IPS-15b (cell line): ENCODE measurements around the gene CDH16.
A peak's percentile ranks its signal among the peaks of the same experiment; 100 is the strongest.

Source experiments
- H3K27me3 ChIP-seq: one replicate; pipeline ENCODE4 v1.6.1; 2013; ENCODE audit warnings: low read length; ENCODE audit not compliant: control insufficient read depth, insufficient read depth
- H3K36me3 ChIP-seq: one replicate; pipeline ENCODE4 v1.6.1; 2013; ENCODE audit warnings: low read length; ENCODE audit not compliant: control insufficient read depth, insufficient read depth
- H3K4me1 ChIP-seq: one replicate; pipeline ENCODE4 v1.6.1; 2013; ENCODE audit warnings: mild to moderate bottlenecking, low read length; ENCODE audit not compliant: control insufficient read depth, insufficient read depth
- H3K4me3 ChIP-seq: one replicate; pipeline ENCODE4 v1.5.1; 2013; ENCODE audit warnings: low read depth, low read length
- H3K9ac ChIP-seq: one replicate; pipeline ENCODE4 v1.6.1; 2013; ENCODE audit warnings: low read depth, mild to moderate bottlenecking, low read length
- H3K9me3 ChIP-seq: one replicate; pipeline ENCODE4 v1.6.1; 2013; ENCODE audit warnings: mild to moderate bottlenecking, low read length; ENCODE audit not compliant: control insufficient read depth, insufficient read depth

CDH16 gene

DNA sequence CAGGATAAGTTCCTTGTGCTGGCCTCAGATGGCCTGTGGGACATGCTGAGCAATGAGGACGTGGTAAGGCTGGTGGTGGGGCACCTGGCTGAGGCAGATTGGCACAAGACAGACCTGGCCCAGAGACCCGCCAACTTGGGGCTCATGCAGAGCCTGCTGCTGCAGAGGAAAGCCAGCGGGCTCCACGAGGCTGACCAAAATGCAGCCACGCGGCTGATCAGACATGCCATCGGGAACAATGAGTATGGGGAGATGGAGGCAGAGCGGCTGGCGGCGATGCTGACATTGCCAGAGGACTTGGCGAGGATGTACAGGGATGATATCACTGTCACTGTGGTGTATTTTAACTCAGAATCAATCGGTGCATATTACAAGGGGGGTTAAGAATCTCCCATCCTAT is 33.2 kb downstream of the CDH16 start:
- Histone ChIP-seq H3K4me3 (no peak overlapping the region), H3K4me1 (no peaks in the 10 kb centered on the region), H3K9ac (no peak overlapping the region), H3K36me3 (peaks cover 14% of the 10 kb centered on the region), H3K27me3 (no peaks in the 10 kb centered on the region), H3K9me3 (no peaks in the 10 kb centered on the region)

DNA sequence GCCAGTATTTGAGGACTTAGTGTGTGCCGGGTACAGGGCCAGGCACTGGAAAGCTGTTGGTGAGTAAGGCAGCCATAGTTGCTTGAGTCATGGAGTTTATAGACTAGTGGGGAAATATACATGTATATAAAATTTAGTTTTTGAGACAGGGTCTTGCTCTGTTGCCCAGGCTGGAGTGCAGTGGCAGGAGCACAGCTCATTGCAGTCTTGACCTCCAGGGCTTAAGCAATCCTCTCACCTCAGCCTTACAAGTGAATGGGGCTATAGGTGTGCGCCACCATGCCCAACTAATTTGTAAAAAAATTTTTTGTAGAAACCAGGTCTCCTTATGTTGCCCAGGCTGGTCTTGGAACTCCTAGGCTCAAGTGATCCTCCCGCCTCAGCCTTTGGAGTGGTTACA is 36.0 kb downstream of the CDH16 start:
- no peak overlapping the region for H3K4me3 ChIP-seq
- peaks cover 3% of the 10 kb centered on the region for H3K4me1 ChIP-seq

DNA sequence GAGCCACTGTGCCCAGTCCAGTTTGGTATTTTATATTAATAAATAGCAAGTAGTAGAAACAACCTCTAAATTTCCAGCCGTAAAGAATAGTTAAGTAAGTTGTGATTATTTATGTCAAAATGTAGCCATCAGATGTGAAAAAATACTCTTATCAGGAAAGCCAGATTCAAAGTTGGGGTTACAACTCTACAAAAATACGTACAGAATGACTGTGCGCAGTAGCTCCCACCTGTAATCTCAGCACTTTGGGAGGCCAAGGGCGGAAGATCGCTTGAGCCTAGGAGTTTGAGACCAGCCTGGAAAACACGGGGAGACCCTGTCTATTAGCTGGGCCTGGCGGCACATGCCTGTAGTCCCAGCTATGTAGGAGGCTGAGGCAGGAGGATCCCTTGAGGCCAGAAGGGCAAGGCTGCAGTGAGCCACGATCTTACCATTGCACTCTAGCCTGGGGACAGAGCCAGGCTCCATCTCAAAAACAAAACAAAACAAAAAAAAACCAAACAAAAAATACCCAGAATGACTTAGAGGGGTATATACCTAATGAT is 36.6 kb downstream of the CDH16 start:
- Histone ChIP-seq H3K4me3 (no peak overlapping the region), H3K9ac (no peak overlapping the region), H3K9me3 (no peaks in the 10 kb centered on the region), H3K4me1 (peaks cover 3% of the 10 kb centered on the region), H3K27me3 (peaks cover 9% of the 10 kb centered on the region), H3K36me3 (peaks cover 14% of the 10 kb centered on the region)

More for the DNA sequence above, 36.0 kb downstream of the CDH16 start:
- Histone ChIP-seq H3K36me3 (peaks cover 14% of the 10 kb centered on the region), H3K9ac (no peak overlapping the region), H3K27me3 (peaks cover 9% of the 10 kb centered on the region), H3K9me3 (no peaks in the 10 kb centered on the region)

DNA sequence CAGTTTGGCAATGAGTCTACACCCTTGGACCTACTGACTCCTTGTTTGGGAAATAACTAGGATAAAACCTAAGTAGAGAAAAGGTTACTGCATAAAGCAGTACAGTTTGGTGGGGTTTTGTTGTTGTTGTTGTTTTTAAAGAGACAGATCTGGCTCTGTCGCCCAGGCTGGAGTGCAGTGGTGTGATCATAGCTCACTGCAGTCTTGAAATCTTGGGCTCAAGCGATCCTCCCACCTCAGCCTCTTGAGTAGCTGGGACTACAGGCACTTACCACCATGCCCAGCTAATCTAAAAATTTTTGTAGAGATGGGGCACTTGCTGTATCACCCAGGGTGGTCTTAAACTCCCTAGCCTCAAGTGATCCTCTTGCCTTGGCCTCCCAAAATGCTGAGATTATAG is 37.1 kb downstream of the CDH16 start:
- peaks cover 3% of the 10 kb centered on the region for H3K4me1 ChIP-seq
- H3K9ac ChIP-seq: no peak overlapping the region
- H3K9me3 ChIP-seq: no peaks in the 10 kb centered on the region
- peaks cover 14% of the 10 kb centered on the region for H3K36me3 ChIP-seq
- peak overlapping the region; percentile 89 for H3K4me3 ChIP-seq
- H3K27me3 ChIP-seq: peaks cover 9% of the 10 kb centered on the region

DNA sequence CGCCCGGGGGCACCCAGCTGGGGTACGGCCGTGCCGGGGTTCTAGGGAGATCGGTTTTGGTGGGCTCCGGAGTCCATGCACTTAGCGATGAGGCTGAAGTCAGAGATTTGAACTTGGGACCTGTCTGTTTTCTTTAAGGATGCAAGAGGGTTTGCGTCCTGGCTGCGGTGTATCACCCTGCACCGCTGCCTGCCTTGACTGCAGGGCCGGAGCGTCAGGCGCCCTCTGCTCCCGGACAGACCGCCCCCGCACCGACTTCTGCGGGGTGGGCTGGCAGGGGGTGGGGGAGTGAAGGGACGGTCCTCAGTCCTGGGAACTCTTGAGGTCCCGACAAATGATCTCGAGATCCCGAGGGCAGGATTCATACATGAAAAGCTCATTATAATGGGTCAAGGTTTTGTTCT is 37.7 kb downstream of the CDH16 start:
- no peaks in the 10 kb centered on the region for H3K9me3 ChIP-seq
- H3K4me1 ChIP-seq: peaks cover 3% of the 10 kb centered on the region

DNA sequence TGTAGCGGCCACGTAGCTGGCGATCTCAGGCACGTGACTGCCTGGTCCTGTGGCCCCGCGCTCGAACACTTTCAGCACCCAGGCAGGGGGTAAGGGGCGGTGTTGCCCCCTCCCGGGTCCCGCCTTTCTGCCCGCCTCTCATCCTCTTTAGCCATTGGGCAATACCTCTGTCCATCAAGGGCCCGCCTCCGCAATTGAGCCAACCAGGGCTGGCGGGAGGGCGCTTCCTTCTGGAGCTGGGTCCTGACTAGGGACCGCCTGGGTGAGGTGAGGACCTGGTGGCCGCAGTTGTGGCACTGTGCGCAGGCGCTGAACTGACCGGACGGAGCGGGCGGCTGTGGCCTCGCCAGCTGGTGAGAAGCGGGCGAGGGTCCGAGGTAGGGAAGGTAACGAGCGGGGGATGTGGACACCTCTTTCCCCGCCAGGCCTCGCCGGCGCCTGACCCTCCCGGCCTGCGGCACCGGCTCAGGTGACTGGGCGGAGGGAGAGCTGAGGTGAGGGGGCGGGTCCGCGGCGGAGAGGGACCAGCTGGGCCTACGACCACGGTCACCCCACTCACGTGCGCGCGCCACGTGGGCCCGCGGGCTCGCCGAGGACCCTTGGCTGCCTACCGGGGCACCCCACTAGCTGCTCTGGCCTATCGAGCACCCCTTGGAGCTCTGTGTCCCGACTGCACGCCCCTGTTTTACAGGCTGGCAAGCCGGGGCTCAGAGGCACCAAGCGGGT is 38.2 kb downstream of the CDH16 start, which contains the start of gene PDP2:
TSS of gene PDP2 (plus strand) at position 228 of the 726 bp plus-strand sequence. CDS start 3,770 bp downstream, outside the sequence.
- Histone ChIP-seq H3K27me3 (peaks cover 9% of the 10 kb centered on the region), H3K9me3 (no peaks in the 10 kb centered on the region), H3K4me3 (peak within 1 kb of the TSS; percentile 89), H3K4me1 (peaks cover 3% of the 10 kb centered on the region), H3K9ac (peak within 1 kb of the TSS; percentile 70), H3K36me3 (peaks cover 12% of the 10 kb centered on the region)

More for the DNA sequence above, 37.7 kb downstream of the CDH16 start:
- Histone ChIP-seq H3K4me3 (peak overlapping the region; percentile 89), H3K27me3 (peaks cover 9% of the 10 kb centered on the region), H3K36me3 (peaks cover 14% of the 10 kb centered on the region), H3K9ac (no peak overlapping the region)

DNA sequence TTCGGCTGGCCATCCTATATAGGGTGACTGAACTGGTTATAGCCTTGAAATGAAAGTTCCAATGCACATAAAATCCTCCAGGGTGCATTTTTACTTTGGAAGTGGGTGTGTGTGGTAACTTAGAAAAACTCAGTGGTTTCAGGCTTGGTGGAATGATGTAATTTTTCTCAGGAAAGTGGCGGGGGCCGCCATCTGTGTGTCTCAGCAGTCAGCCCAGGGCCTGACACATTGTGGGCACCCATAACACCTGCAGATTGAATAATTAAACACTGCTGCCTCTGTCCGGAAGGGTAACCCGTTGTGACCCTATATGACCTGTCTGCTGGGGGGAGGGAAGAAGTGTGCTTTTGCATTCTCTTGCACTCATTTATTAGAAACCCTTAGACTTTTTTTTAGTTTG is 40.6 kb downstream of the CDH16 start:
- no peak overlapping the region for H3K4me3 ChIP-seq
- peaks cover 3% of the 10 kb centered on the region for H3K4me1 ChIP-seq
- no peaks in the 10 kb centered on the region for H3K9me3 ChIP-seq
- peaks cover 9% of the 10 kb centered on the region for H3K27me3 ChIP-seq
- H3K36me3 ChIP-seq: no peaks in the 10 kb centered on the region
- H3K9ac ChIP-seq: no peak overlapping the region

DNA sequence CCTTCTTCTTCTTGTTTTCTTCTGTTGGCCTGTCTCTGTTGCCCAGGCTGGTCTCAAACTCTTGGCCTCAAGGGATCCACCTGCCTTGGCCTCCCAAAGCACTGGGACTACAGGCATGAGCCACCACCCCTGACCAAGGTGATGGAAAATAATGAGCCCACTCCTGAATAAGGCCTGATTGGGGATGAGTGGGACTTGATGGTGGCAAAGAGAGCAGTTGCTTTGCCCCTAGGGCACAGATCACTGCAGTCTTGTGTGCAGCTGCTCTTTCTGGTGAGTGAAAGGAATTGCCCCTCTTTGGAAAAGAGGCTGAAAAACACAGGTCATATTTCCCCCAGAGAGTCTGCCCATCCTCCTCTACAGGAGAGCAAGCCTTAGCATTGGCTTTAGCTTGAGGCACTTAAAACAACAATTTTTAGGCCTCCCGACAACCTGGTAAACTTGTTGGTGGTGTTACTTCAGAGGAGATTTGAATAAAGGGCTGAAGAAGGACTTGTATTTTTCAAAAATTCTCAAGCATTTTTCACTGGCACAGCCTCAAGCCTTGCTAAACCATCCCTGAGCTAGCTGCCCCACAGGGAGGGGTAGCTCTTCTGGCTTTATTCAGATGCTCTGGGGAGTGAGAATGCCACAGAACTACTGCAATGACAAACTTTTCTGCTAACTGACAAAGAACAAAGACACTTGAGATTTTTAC is 44.5 kb downstream of the CDH16 start:
- H3K9me3 ChIP-seq: no peaks in the 10 kb centered on the region
- H3K4me3 ChIP-seq: no peak overlapping the region
- H3K4me1 ChIP-seq: no peaks in the 10 kb centered on the region
- no peak overlapping the region for H3K9ac ChIP-seq
- H3K36me3 ChIP-seq: no peaks in the 10 kb centered on the region
- H3K27me3 ChIP-seq: peaks cover 5% of the 10 kb centered on the region

DNA sequence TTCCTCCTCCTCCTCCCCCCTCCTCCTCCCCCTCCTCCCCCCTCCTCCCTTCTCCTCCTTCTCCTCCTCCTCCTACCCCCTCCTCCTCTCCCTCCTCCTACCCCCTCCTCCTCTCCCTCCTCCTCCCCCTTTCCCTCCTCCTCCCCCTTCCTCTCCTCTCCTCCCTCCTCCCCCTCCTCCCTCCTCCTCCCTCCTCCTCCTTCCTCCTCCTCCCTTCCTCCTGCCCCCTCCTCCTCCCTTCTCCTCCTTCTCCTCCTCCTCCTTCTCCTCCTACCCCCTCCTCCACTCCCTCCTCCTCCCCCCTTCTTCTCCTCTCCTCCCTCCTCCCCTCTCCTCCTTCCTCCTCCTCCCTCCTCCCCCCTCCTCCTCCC is 45.0 kb downstream of the CDH16 start:
- no peak overlapping the region for H3K9ac ChIP-seq
- H3K4me1 ChIP-seq: no peaks in the 10 kb centered on the region
- no peaks in the 10 kb centered on the region for H3K36me3 ChIP-seq
- H3K27me3 ChIP-seq: peaks cover 4% of the 10 kb centered on the region
- H3K4me3 ChIP-seq: no peak overlapping the region
- no peaks in the 10 kb centered on the region for H3K9me3 ChIP-seq

DNA sequence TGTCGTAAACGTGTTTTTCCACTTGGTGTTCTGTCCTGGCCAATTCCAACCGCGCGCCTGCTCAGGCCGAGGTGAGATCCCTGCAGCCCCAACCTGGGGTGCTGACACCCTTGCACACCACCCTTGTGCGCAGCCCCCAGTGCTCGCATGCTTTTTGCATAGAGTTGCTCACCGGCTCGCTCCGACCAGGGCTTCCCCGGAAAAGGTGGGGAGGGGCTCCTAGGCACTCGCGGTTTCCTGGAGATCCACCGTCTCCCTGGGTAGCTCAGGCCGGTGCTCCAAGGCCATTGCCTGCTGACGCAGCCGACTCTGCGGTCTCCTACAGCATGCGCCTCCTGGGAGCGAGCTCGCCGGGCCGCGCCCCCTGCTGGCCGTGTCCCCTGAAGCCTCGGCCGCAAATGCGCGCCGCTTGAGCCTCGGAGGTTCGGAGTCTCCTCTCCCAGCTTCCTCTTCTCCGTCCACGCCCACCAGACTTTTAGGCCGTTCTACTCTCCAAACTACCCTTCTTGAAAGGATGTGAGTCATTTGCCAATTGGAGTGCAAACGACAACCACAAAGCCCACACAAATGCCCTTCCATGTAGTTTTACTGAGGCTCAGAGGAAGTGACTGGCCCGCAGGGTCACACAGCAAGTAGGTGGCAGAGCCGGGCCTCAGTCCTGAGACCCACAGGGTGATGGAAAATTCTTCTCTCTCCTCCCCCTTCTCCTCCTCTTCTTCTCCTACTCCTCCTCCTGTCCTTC is 45.6 kb downstream of the CDH16 start:
- H3K9ac ChIP-seq: peak overlapping the region; percentile 16
- H3K9me3 ChIP-seq: no peaks in the 10 kb centered on the region
- H3K4me3 ChIP-seq: peak overlapping the region; percentile 51
- peaks cover 4% of the 10 kb centered on the region for H3K27me3 ChIP-seq
- H3K36me3 ChIP-seq: no peaks in the 10 kb centered on the region
- no peaks in the 10 kb centered on the region for H3K4me1 ChIP-seq

DNA sequence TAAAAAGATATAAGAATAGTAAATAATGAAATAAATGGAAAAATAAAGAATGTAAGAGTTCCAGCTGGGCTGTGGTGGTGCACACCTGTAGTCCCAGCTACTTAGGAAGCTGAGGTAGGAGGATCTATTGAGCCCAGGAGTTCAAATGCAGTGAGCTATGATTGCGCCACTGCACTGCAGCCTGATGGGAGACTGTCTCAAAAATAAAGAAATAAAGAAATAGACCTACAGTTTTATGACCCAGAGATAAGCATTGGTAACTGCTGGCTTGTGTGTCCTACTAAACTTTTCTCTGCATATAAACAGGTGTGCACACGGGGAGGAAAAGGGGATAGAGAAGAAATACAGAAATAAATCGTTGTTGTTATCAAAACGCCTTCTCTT is 46.1 kb downstream of the CDH16 start:
- H3K4me3 ChIP-seq: peak overlapping the region; percentile 47

More for the DNA sequence above, 46.1 kb downstream of the CDH16 start:
- Histone ChIP-seq H3K9ac (no peak overlapping the region), H3K27me3 (peaks cover 4% of the 10 kb centered on the region), H3K36me3 (no peaks in the 10 kb centered on the region), H3K9me3 (no peaks in the 10 kb centered on the region), H3K4me1 (no peaks in the 10 kb centered on the region)
